Measurements from ENCODE around the gene KLRD1.
"Not testable (repeated sequence)": the region's sequence is repeated elsewhere in the genome, so short reads cannot be mapped to it uniquely, and the experiment has no call there.

- not testable (repeated sequence) for TF ChIP-seq JUND (IDR thresholded peaks at IDR 0.05); NFIC (IDR thresholded peaks at IDR 0.05; ENCODE audit: borderline replicate concordance); GATA2 (CRISPR knock-in tag; IDR thresholded peaks at IDR 0.05); EP300 (IDR thresholded peaks at IDR 0.05; ENCODE audit: borderline replicate concordance in 1 of 2, low read depth in 1 of 2, low read length in 1 of 2); FOXJ3 (CRISPR knock-in tag; IDR thresholded peaks at IDR 0.05); RXRA (IDR thresholded peaks at IDR 0.05; ENCODE audit: borderline replicate concordance, low read depth); USF2 (IDR thresholded peaks at IDR 0.05; ENCODE audit: borderline replicate concordance, low read depth, low read length); TCF12 (IDR thresholded peaks at IDR 0.05); POLR2AphosphoS5 (IDR thresholded peaks at IDR 0.05; ENCODE audit: low read depth, low read length); SMC3 (IDR thresholded peaks at IDR 0.05; ENCODE audit: low read depth, low read length)
- TF ChIP-seq, protein P1, sequence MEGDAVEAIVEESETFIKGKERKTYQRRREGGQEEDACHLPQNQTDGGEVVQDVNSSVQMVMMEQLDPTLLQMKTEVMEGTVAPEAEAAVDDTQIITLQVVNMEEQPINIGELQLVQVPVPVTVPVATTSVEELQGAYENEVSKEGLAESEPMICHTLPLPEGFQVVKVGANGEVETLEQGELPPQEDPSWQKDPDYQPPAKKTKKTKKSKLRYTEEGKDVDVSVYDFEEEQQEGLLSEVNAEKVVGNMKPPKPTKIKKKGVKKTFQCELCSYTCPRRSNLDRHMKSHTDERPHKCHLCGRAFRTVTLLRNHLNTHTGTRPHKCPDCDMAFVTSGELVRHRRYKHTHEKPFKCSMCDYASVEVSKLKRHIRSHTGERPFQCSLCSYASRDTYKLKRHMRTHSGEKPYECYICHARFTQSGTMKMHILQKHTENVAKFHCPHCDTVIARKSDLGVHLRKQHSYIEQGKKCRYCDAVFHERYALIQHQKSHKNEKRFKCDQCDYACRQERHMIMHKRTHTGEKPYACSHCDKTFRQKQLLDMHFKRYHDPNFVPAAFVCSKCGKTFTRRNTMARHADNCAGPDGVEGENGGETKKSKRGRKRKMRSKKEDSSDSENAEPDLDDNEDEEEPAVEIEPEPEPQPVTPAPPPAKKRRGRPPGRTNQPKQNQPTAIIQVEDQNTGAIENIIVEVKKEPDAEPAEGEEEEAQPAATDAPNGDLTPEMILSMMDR (IDR thresholded peaks at IDR 0.05) = not testable (repeated sequence)
- TF ChIP-seq, protein P2, sequence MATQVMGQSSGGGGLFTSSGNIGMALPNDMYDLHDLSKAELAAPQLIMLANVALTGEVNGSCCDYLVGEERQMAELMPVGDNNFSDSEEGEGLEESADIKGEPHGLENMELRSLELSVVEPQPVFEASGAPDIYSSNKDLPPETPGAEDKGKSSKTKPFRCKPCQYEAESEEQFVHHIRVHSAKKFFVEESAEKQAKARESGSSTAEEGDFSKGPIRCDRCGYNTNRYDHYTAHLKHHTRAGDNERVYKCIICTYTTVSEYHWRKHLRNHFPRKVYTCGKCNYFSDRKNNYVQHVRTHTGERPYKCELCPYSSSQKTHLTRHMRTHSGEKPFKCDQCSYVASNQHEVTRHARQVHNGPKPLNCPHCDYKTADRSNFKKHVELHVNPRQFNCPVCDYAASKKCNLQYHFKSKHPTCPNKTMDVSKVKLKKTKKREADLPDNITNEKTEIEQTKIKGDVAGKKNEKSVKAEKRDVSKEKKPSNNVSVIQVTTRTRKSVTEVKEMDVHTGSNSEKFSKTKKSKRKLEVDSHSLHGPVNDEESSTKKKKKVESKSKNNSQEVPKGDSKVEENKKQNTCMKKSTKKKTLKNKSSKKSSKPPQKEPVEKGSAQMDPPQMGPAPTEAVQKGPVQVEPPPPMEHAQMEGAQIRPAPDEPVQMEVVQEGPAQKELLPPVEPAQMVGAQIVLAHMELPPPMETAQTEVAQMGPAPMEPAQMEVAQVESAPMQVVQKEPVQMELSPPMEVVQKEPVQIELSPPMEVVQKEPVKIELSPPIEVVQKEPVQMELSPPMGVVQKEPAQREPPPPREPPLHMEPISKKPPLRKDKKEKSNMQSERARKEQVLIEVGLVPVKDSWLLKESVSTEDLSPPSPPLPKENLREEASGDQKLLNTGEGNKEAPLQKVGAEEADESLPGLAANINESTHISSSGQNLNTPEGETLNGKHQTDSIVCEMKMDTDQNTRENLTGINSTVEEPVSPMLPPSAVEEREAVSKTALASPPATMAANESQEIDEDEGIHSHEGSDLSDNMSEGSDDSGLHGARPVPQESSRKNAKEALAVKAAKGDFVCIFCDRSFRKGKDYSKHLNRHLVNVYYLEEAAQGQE (IDR thresholded peaks at IDR 0.05; ENCODE audit: low read depth, low read length) = not testable (repeated sequence)
- TF ChIP-seq, protein P3, sequence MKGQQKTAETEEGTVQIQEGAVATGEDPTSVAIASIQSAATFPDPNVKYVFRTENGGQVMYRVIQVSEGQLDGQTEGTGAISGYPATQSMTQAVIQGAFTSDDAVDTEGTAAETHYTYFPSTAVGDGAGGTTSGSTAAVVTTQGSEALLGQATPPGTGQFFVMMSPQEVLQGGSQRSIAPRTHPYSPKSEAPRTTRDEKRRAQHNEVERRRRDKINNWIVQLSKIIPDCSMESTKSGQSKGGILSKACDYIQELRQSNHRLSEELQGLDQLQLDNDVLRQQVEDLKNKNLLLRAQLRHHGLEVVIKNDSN (IDR thresholded peaks at IDR 0.05; ENCODE audit: borderline replicate concordance, low read depth) = not testable (repeated sequence)
Measured at GRCh38 chr12:10378737-10379136, 71.1 kb downstream of the KLRD1 start.
